HEK293 (cell line): ENCODE data around the gene GTSE1.

Experiments used
- CTCF ChIA-PET: fragments of 350-600 bp; formaldehyde crosslinking; extraction: SDS; loops from one replicate; lab custom pipeline; 2021; ENCODE audit warnings: antibody characterized with exemption; lab: Yijun Ruan, JAX
- POLR2A ChIA-PET: fragments of 300-600 bp; formaldehyde crosslinking; extraction: SDS; loops from one replicate; lab custom pipeline; 2020; ENCODE audit warnings: antibody characterized with exemption, inconsistent platforms; lab: Yijun Ruan, JAX
- H3K27ac ChIP-seq: fragments of 200-500 bp; sonication (Bioruptor generic); 2 replicates; pipeline ENCODE4 v1.5.1; 2014; ENCODE audit warnings: low read depth, low read length, control low read depth, inconsistent platforms; ENCODE audit errors: extremely low read depth
- H3K36me3 ChIP-seq, 2 experiments: fragments of 200-500 bp in 1 of 2; sonication (Bioruptor generic) in 1 of 2; 1 replicate in 1 of 2; 2 replicates in 1 of 2; pipeline ENCODE4 v1.5.1; 2014 to 2017; ENCODE audit warnings: inconsistent platforms in 2 of 2, low read length in 2 of 2; ENCODE audit not compliant: control insufficient read depth in 2 of 2, insufficient read depth in 1 of 2
- H3K4me1 ChIP-seq: fragments of 200-500 bp; sonication (Bioruptor generic); 2 replicates; pipeline ENCODE4 v1.5.1; 2014; ENCODE audit warnings: mild to moderate bottlenecking, low read length, inconsistent platforms; ENCODE audit not compliant: control insufficient read depth, insufficient read depth
- H3K4me3 ChIP-seq: 2 replicates; pipeline ENCODE4 v1.5.1; 2011; ENCODE audit warnings: low read depth, mild to moderate bottlenecking, control low read depth, low read length, moderate library complexity
- H3K9me3 ChIP-seq: fragments of 200-500 bp; sonication (Bioruptor generic); 2 replicates; pipeline ENCODE4 v1.5.1; 2014; ENCODE audit warnings: low read depth, low read length, inconsistent platforms; ENCODE audit not compliant: control insufficient read depth, insufficient read depth
- EGR2 ChIP-seq: fragments of 450-650 bp; formaldehyde crosslinking; IDR thresholded peaks from 2 replicates; pipeline ENCODE4 v1.5.1; 2016; ENCODE audit warnings: low read depth, missing biosample characterization, missing genetic modification characterization
- ELK4 ChIP-seq: IDR thresholded peaks from 2 replicates; pipeline ENCODE4 v1.6.1; 2011; ENCODE audit warnings: mild to moderate bottlenecking, low read depth, low read length, borderline replicate concordance
- PRDM10 ChIP-seq: fragments of 450-650 bp; formaldehyde crosslinking; IDR thresholded peaks from 2 replicates; pipeline ENCODE4 v1.5.1; 2016; ENCODE audit warnings: missing biosample characterization, missing genetic modification characterization
- SALL2 ChIP-seq: fragments of 450-650 bp; formaldehyde crosslinking; IDR thresholded peaks from 2 replicates; pipeline ENCODE4 v1.5.0; 2017; ENCODE audit warnings: missing biosample characterization, mild to moderate bottlenecking, missing genetic modification characterization, borderline replicate concordance
- SETDB1 ChIP-seq: IDR thresholded peaks from one replicate; pipeline ENCODE4 v1.6.1; 2017; ENCODE audit warnings: mild to moderate bottlenecking, low read length, moderate library complexity, mixed read lengths; ENCODE audit not compliant: insufficient read length
- SP7 ChIP-seq: fragments of 450-650 bp; formaldehyde crosslinking; IDR thresholded peaks from 2 replicates; pipeline ENCODE4 v1.5.1; 2016; ENCODE audit warnings: missing biosample characterization, missing genetic modification characterization
- TCF7L2 ChIP-seq: IDR thresholded peaks from 2 replicates; pipeline ENCODE4 v1.6.1; 2011; ENCODE audit warnings: low read depth, mild to moderate bottlenecking, inconsistent platforms, low read length, moderate library complexity, borderline replicate concordance
- ZBTB11 ChIP-seq: fragments of 450-650 bp; formaldehyde crosslinking; conservative IDR thresholded peaks from 2 replicates; pipeline ENCODE4 v1.5.1; 2016; ENCODE audit warnings: low read depth, missing biosample characterization, missing genetic modification characterization
- ZFHX2 ChIP-seq: fragments of 450-650 bp; formaldehyde crosslinking; conservative IDR thresholded peaks from 2 replicates; pipeline ENCODE4 v1.5.1; 2016; ENCODE audit warnings: missing biosample characterization, missing genetic modification characterization
- ZFP3 ChIP-seq: fragments of 450-650 bp; formaldehyde crosslinking; IDR thresholded peaks from 2 replicates; pipeline ENCODE4 v1.5.1; 2016; ENCODE audit warnings: low read depth, missing biosample characterization, missing genetic modification characterization
- ZFP69B ChIP-seq: fragments of 450-650 bp; formaldehyde crosslinking; IDR thresholded peaks from 2 replicates; pipeline ENCODE4 v1.5.1; 2016; ENCODE audit warnings: missing biosample characterization, missing genetic modification characterization
- ZNF146 ChIP-seq: fragments of 450-650 bp; formaldehyde crosslinking; IDR thresholded peaks from 2 replicates; pipeline ENCODE4 v1.5.1; 2016; ENCODE audit warnings: missing biosample characterization, missing genetic modification characterization
- ZNF24 ChIP-seq: fragments of 450-650 bp; formaldehyde crosslinking; IDR thresholded peaks from 2 replicates; pipeline ENCODE4 v1.5.1; 2016; ENCODE audit warnings: missing biosample characterization, missing genetic modification characterization
- ZNF341 ChIP-seq: fragments of 450-650 bp; formaldehyde crosslinking; IDR thresholded peaks from 2 replicates; pipeline ENCODE4; 2016; ENCODE audit warnings: low read depth, missing biosample characterization, missing genetic modification characterization
- ZNF366 ChIP-seq: fragments of 450-650 bp; formaldehyde crosslinking; conservative IDR thresholded peaks from 2 replicates; pipeline ENCODE4 v1.5.1; 2016; ENCODE audit warnings: missing biosample characterization, missing genetic modification characterization
- ZNF37A ChIP-seq: fragments of 450-650 bp; IDR thresholded peaks from 2 replicates; pipeline ENCODE4 v1.5.1; 2018; ENCODE audit warnings: missing biosample characterization, missing genetic modification characterization
- ZNF423 ChIP-seq: fragments of 450-650 bp; formaldehyde crosslinking; IDR thresholded peaks from 2 replicates; pipeline ENCODE4 v1.5.1; 2016; ENCODE audit warnings: missing biosample characterization, missing genetic modification characterization
- ZNF48 ChIP-seq: fragments of 450-650 bp; formaldehyde crosslinking; IDR thresholded peaks from 2 replicates; pipeline ENCODE4 v1.5.1; 2016; ENCODE audit warnings: missing biosample characterization, missing genetic modification characterization
- ZNF510 ChIP-seq: fragments of 450-650 bp; formaldehyde crosslinking; IDR thresholded peaks from 2 replicates; pipeline ENCODE4 v1.5.1; 2018; ENCODE audit warnings: mild to moderate bottlenecking, missing genetic modification characterization, missing biosample characterization; ENCODE audit not compliant: insufficient replicate concordance
- ZNF558 ChIP-seq: fragments of 450-650 bp; formaldehyde crosslinking; IDR thresholded peaks from 2 replicates; pipeline ENCODE4 v1.5.1; 2016; ENCODE audit warnings: missing biosample characterization, missing genetic modification characterization
- ZNF600 ChIP-seq: fragments of 450-650 bp; formaldehyde crosslinking; IDR thresholded peaks from 2 replicates; pipeline ENCODE4 v1.5.1; 2016; ENCODE audit warnings: missing biosample characterization, missing genetic modification characterization
- ZNF629 ChIP-seq: fragments of 450-650 bp; formaldehyde crosslinking; IDR thresholded peaks from 2 replicates; pipeline ENCODE4 v1.5.1; 2017; ENCODE audit warnings: missing biosample characterization, missing genetic modification characterization
- ZNF645 ChIP-seq: fragments of 450-650 bp; formaldehyde crosslinking; IDR thresholded peaks from 2 replicates; pipeline ENCODE4; 2016; ENCODE audit warnings: missing biosample characterization, missing genetic modification characterization
- ZNF670 ChIP-seq: fragments of 450-650 bp; formaldehyde crosslinking; IDR thresholded peaks from 2 replicates; pipeline ENCODE4 v1.5.1; 2016; ENCODE audit warnings: missing biosample characterization, missing genetic modification characterization, low read depth
- ZXDB ChIP-seq: fragments of 450-650 bp; formaldehyde crosslinking; IDR thresholded peaks from 2 replicates; pipeline ENCODE4 v1.5.1; 2016; ENCODE audit warnings: missing biosample characterization, missing genetic modification characterization

The GTSE1 gene

GRCh38 chr22:46286006-46286405, 10.7 kb upstream of the GTSE1 start (continued):
- TF ChIP-seq PRDM10 (no peak), ZNF629 (tag by site-specific recombination) (no peak), ZFP3 (tag by site-specific recombination) (no peak), SALL2 (tag by site-specific recombination) (no peak), ZNF37A (tag by site-specific recombination) (no peak)

- POLR2A ChIA-PET, result interaction anchor here (0.7 to 1.6 kb wide), 5 partner anchors 8 to 37 kb away, joined by 3 to 5 read pairs (median 4); partner anchors contain the start of genes CDPF1, GTSE1 and TTC38
- no peaks in the 10 kb centered on the region for H3K4me1 ChIP-seq
- TF ChIP-seq ZNF558 (tag by site-specific recombination), result no peak
- no peak for TF ChIP-seq ZNF645
- TF ChIP-seq ZNF366 (tag by site-specific recombination), result no peak
- TF ChIP-seq TCF7L2, result no peak
- no peak for TF ChIP-seq ZNF341 (tag by site-specific recombination)
- no peak for TF ChIP-seq ELK4
- TF ChIP-seq SP7 (tag by site-specific recombination), result no peak
- no peak for TF ChIP-seq ZFHX2
- no peak for TF ChIP-seq ZXDB (tag by site-specific recombination)
- no peak for TF ChIP-seq ZNF600 (tag by site-specific recombination)
- TF ChIP-seq SETDB1, result no peak
- no peak for TF ChIP-seq ZNF510 (tag by site-specific recombination)
- TF ChIP-seq ZFP69B (tag by site-specific recombination), result no peak
- no peak for TF ChIP-seq ZNF423 (tag by site-specific recombination)
- TF ChIP-seq ZNF146, result no peak
- no peak for TF ChIP-seq ZBTB11 (tag by site-specific recombination)
- no peak for TF ChIP-seq EGR2 (tag by site-specific recombination)
- TF ChIP-seq ZNF48, result no peak
- no peak for TF ChIP-seq ZNF670 (tag by site-specific recombination)
- TF ChIP-seq ZNF24, result no peak
- TF ChIP-seq, all 188 proteins: peak for 0
- CTCF ChIA-PET, result interaction anchor here (0.9 kb wide), 1 partner anchor 218 kb away, joined by 3 read pairs; no protein-coding TSS in a partner anchor
- Histone ChIP-seq H3K9me3 (no peaks in the 10 kb centered on the region), H3K36me3 (peaks cover 26 to 96% of the 10 kb centered on the region in 2 experiments; a peak in 2 of 3 replicates), H3K27ac (no peak overlapping the region), H3K4me3 (no peak overlapping the region)
Observed at GRCh38 chr22:46286941-46287872, 9.5 kb upstream of the GTSE1 start.
